Adipocyte (in vitro differentiated cells): Measurements from ENCODE around the gene PNP.
A peak's percentile ranks its signal among the peaks of the same experiment; 100 is the strongest.

Experiments
- DNase-seq: peaks from one replicate; pipeline ENCODE4 v3.0.0-alpha.2; 2015; ENCODE audit warnings: low read depth
- H3K27me3 ChIP-seq: replicated peaks from 2 replicates; pipeline ENCODE4 v1.7.0; 2013; ENCODE audit warnings: mild to moderate bottlenecking, low read length, moderate library complexity; ENCODE audit not compliant: control insufficient read depth, insufficient read depth
- H3K36me3 ChIP-seq: 2 replicates; pipeline ENCODE4 v1.7.0; 2013; ENCODE audit warnings: low read length, mild to moderate bottlenecking, moderate library complexity; ENCODE audit not compliant: control insufficient read depth, insufficient read depth, severe bottlenecking
- H3K4me1 ChIP-seq: 2 replicates; pipeline ENCODE4 v1.7.0; 2013; ENCODE audit warnings: mild to moderate bottlenecking, low read length, moderate library complexity; ENCODE audit not compliant: control insufficient read depth, insufficient read depth
- H3K4me3 ChIP-seq: 2 replicates; pipeline ENCODE4 v1.7.0; 2013; ENCODE audit warnings: mild to moderate bottlenecking, low read length, moderate library complexity
- H3K9ac ChIP-seq: 2 replicates; pipeline ENCODE4 v1.7.0; 2013; ENCODE audit warnings: mild to moderate bottlenecking, low read length, moderate library complexity
- H3K9me3 ChIP-seq: 2 replicates; pipeline ENCODE4 v1.7.0; 2013; ENCODE audit warnings: mild to moderate bottlenecking, low read length, moderate library complexity; ENCODE audit not compliant: control insufficient read depth

The PNP gene

DNA sequence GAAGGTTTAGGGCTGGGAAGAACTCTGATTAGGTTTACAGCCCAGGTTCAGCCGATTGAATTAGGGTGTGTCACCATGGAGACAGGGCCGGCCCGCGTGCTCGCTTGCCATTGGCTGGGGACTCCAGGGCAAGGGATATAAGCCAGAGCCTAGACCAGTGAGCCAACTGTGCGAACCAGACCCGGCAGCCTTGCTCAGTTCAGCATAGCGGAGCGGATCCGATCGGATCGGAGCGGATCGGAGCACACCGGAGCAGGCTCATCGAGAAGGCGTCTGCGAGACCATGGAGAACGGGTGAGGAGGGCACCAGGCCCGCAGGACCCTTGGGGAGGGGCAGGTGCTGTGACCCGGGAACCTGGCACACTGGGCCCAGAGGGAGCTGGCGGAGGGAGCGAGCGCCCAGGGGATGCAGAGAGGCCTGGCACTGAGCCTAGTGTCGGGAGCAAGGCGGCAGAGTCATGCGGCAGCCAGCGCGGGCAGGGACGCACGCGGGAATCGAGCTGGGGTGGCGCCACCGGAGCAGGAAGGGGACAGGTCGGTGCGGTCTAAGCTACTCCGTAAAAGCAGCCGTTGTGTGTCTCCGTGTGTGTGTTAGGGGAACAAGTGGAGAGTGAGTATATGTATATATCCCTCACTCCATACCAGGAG lies at the start of gene PNP:
PNP (plus strand) TSS at position 165 of the 648 bp plus-strand sequence; CDS start at position 284, 119 bp downstream.
- peaks cover 21% of the 10 kb centered on the region for H3K36me3 ChIP-seq
- peaks cover 13% of the 10 kb centered on the region for H3K4me1 ChIP-seq
- DNase-seq, result peak; percentile 92
- no peaks in the 10 kb centered on the region for H3K9me3 ChIP-seq
- H3K4me3 ChIP-seq, result peak within 1 kb of the TSS; percentile 91
- H3K27me3 ChIP-seq, result no peaks in the 10 kb centered on the region
- H3K9ac ChIP-seq, result peak within 1 kb of the TSS; percentile 92

DNA sequence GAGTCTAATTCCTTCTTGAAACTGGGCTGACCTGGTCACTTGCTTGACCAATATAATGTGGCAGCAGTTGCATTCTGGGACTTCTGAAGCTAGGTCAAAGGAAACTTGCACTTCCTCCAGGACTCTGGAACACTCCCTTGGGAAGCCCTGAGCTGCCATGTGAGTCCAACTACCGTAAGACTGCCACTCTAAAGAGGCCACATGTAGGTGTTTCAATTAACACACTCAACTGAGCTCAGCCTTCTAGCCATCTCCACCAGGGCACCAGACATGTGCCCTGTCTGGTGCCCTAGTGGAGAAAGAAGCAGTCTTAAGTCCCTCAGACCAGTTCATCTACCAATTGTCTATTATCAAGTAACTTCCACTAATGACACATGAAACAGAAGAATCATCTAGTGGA lies 49.8 kb upstream of the PNP start:
- H3K27me3 ChIP-seq, result no peaks in the 10 kb centered on the region
- no peaks in the 10 kb centered on the region for H3K9me3 ChIP-seq
- DNase-seq, result no peak

DNA sequence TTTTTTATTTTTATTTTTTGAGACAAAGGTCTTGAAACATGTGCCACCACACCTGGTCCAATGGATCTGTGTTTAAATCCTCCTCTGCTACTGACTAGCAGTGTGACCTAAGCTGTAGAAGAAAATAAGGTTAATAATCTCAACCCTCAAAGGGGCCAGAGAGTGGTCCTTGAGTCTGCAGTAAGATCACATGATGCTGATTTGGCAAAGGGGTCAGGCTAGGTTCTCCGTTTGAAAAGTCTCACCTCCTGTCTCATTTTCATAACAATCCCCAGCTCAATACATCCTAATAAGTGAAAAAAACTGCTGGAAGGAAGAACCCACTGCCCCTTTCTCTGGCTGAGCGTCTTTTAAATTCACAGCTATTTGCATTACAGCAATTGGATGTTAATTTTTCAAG lies 47.9 kb upstream of the PNP start:
- Histone ChIP-seq H3K9me3 (no peaks in the 10 kb centered on the region), H3K27me3 (no peaks in the 10 kb centered on the region), H3K4me3 (no peak overlapping the region), H3K36me3 (no peaks in the 10 kb centered on the region), H3K4me1 (peaks cover 16% of the 10 kb centered on the region), H3K9ac (no peak overlapping the region)
- DNase-seq, result no peak

More for the DNA sequence above, 49.8 kb upstream of the PNP start:
- H3K9ac ChIP-seq, result no peak overlapping the region
- H3K4me1 ChIP-seq, result peaks cover 16% of the 10 kb centered on the region
- no peak overlapping the region for H3K4me3 ChIP-seq
- H3K36me3 ChIP-seq, result no peaks in the 10 kb centered on the region

DNA sequence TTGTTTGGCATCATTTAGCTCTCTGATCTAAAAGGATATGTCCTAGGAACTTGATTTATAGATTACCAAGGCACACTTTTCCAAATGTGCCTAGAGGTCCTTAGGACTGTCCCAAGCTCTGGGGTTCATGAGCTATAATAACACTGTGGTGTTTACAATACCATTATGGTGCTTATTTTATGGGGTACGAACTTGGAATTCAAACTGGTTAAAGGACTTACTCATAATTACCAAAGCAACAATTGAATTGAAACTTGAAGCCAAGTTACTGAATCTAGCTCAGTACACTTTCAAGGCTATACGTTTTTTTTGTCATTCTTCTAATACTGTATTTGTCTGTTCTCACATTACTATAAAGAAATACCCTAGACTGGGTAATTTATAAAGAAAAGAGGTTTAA lies 46.3 kb upstream of the PNP start:
- Histone ChIP-seq H3K27me3 (no peaks in the 10 kb centered on the region), H3K9ac (no peak overlapping the region), H3K9me3 (no peaks in the 10 kb centered on the region), H3K4me3 (no peak overlapping the region), H3K4me1 (peaks cover 16% of the 10 kb centered on the region), H3K36me3 (no peaks in the 10 kb centered on the region)
- no peak for DNase-seq

DNA sequence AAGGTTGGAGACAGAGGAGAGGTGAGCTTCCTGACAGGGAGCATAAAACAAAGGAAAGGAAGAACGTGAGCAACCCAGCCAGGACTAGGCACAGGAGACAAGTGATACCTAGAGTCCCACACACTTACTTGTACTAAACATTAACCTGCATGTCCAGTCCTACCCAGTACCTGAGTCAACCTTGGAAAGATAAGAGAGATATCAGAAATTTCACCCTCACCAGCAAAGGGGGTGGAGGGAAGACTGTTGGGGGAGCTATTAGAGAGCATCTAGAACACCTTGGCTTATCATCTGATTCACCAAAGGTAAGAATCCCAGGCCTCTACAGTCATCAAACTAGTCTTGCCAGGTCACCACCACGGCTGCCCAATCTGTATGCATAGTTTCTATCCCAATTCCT lies 44.4 kb upstream of the PNP start:
- H3K36me3 ChIP-seq, result no peaks in the 10 kb centered on the region
- H3K27me3 ChIP-seq, result no peaks in the 10 kb centered on the region
- H3K9me3 ChIP-seq, result no peaks in the 10 kb centered on the region
- DNase-seq, result no peak
- no peak overlapping the region for H3K4me3 ChIP-seq
- no peak overlapping the region for H3K9ac ChIP-seq
- H3K4me1 ChIP-seq, result no peaks in the 10 kb centered on the region

DNA sequence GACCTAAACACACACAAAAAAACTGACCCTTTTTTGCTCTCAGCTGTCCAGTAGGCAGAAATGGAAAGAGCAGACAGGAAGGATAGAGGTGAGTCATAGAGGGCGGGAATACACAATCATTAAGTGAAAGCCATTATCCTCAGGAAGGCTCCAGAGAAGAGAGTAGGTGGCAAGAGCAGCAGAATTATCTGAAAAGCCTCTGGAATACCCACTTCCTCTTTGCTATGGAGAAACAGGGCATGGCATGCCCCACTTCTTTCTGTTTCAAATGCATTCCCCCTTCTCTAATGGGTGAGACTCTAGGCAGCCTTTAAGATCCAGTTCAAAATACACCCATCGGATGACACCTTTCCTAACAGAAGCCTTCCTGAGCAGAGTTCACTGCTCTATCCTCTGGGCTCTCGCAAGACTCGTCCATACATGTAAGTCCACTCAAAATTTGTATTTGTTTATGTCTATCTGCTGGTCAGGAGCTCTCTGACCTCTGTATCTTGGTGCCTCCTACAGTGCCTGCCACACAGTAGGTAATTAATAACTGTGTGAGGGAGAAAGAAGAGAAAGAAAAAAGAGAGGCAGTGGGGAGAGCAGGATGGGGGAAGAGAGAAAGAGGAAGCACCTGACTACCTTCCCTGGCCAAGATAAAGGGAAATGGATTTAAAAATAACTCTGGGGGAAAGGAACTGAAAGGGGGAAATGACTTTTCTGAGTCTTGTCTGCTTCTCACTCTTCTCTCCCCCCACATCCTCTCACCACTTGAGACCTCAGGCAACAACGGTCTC lies 41.8 kb upstream of the PNP start:
- no peak overlapping the region for H3K4me3 ChIP-seq
- H3K9ac ChIP-seq, result no peak overlapping the region
- no peaks in the 10 kb centered on the region for H3K27me3 ChIP-seq
- no peaks in the 10 kb centered on the region for H3K36me3 ChIP-seq
- no peaks in the 10 kb centered on the region for H3K9me3 ChIP-seq
- no peaks in the 10 kb centered on the region for H3K4me1 ChIP-seq
- DNase-seq, result peak; percentile 24

DNA sequence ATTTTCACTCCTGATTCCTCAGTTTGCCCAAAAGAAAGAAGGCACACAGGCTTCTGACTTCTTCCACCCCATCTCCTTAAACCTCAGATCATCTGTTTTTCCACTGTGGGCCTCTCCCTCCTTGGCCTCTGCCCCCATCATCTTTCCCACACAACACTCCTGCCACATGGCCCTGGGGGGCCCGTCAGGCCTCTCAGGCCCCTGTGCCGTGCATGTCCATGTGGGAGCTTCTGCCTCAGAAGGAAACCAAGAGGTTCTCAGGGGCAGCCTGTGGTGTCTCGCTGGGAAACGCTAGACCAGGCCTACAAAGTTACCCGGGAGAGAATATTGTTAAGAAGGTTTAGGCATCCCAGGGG lies 41.2 kb upstream of the PNP start:
- Histone ChIP-seq H3K4me1 (no peaks in the 10 kb centered on the region), H3K27me3 (no peaks in the 10 kb centered on the region), H3K9me3 (no peaks in the 10 kb centered on the region), H3K4me3 (no peak overlapping the region), H3K36me3 (no peaks in the 10 kb centered on the region), H3K9ac (no peak overlapping the region)
- DNase-seq, result no peak

DNA sequence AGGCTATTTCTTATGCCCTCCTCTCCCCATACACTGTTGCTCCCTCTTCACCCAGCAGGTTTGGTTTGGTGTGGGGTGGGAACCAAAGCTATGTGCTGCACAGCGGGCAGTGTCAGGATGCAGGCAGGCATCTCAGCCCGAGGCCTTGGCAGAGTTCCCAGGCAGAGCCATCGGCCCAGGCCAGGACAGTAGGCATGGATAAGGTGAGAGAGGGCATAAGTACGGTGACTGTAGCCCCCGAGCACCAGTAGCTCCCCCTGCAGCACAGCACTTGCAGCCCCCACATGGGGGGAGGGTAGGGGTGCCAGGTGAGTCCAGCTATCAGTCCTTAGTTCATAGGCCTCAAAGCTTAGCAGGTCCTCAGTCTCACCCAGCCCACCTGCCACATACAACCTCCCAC lies 40.4 kb upstream of the PNP start:
- Histone ChIP-seq H3K9me3 (no peaks in the 10 kb centered on the region), H3K4me3 (no peak overlapping the region), H3K36me3 (no peaks in the 10 kb centered on the region), H3K27me3 (no peaks in the 10 kb centered on the region), H3K9ac (no peak overlapping the region), H3K4me1 (no peaks in the 10 kb centered on the region)
- no peak for DNase-seq

DNA sequence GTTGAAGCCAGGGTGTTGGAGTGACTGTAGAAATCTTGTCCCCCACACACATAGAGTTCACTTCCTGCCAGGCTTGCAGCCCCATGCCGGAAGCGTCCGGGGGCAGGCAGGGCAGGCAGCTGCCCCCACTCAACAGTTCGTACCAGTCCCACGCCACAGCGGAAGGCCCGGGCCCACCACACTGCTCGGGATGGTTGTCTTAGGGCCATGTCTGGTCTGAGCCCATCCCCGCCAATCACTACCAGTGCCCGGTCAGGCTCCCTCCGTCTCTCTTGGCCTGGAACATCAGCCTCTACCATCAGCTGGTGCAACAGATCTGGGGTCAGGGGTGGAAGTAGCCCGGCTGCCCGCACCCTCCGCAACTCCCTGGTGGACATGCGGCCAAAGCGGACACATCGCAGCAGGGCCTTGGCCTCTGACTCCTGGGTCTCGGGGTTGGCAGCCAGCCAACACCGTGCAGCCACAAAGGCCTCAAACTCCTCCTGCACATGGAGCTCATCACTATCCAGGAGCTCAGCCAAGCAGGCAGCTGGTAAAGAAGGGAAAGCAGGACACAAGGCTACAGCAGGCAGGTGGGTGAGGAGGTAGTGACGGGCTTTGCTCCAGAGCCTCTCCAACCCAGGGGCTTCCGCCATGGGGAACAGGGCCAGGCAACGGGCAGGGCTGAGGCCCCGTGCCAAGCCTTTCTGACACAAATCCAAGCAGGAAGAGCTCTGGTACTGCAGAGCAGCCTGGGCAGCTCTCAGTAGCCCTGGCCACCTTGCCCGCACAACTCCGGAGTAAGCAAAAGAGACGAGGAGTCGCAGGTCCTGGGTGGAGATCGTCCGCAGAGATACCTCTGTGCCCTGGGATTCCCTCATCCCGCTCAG lies 39.2 kb upstream of the PNP start:
- Histone ChIP-seq H3K4me3 (no peak overlapping the region), H3K36me3 (no peaks in the 10 kb centered on the region), H3K4me1 (peaks cover 6% of the 10 kb centered on the region), H3K9me3 (no peaks in the 10 kb centered on the region), H3K9ac (no peak overlapping the region), H3K27me3 (no peaks in the 10 kb centered on the region)
- DNase-seq, result no peak

DNA sequence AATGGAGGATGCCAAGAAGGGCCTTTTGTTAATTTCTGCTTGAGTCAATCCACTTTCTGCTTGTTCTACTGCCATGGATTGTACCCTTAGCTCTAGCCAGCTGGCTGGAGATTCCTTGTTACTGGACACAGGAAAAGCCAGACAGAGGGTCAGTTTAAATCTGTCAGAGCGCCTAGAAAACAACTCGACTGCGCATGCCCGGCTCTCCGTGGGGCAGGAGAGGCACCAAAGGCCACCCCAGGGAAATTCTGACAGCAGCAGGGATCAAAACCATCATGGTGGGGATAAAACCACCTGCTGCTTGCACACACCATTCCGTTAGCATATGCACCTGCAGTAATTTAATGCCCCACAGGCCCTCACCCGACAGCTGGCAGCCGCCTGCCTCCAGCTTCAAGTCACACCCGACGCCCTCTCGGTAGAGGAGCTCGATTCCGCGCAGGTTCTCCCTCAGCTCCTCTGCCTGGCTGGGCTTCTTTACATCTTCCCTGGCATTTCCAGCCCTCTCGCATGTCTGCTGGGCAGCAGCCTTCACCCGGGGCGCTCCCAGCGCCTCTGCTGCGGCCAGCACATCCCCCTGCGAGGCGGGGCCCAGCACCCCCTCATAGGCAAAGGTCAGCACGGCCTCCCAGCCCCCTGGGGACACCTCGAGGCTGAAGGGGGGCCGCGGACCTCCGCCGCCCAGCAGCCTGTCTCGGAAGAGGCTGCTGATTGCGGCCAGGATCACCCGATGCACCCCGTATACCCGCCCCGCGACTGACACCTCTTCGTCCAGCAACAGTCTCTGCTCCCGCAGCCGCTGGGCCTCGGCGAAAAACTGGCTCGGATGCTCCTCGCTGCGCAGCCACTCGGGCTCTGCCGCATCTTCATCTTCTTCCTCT lies 34.3 kb upstream of the PNP start:
- Histone ChIP-seq H3K36me3 (no peaks in the 10 kb centered on the region), H3K9me3 (no peaks in the 10 kb centered on the region), H3K27me3 (no peaks in the 10 kb centered on the region), H3K4me1 (peaks cover 26% of the 10 kb centered on the region), H3K4me3 (peak overlapping the region; percentile 42), H3K9ac (peak overlapping the region; percentile 28)
- no peak for DNase-seq
